Measurements from ENCODE around the gene NACA2.

NACA2 gene

GRCh38 chr17:61579961-61580360 is 11.1 kb downstream of the NACA2 start:
- H3K4me3 ChIP-seq (ENCODE audit: low read length) = no peak overlapping the region
- H3K36me3 ChIP-seq (ENCODE audit: control insufficient read depth, low read length) = no peaks in the 10 kb centered on the region
- H3K9me3 ChIP-seq (ENCODE audit: control insufficient read depth, insufficient read depth, low read length) = no peaks in the 10 kb centered on the region
- no peak overlapping the region for H3K27ac ChIP-seq (ENCODE audit: low read depth, low read length)
- H3K4me1 ChIP-seq (ENCODE audit: control insufficient read depth, low read length) = no peaks in the 10 kb centered on the region
- TF ChIP-seq CTCF (IDR thresholded peaks at IDR 0.05; ENCODE audit: low read depth, low read length, poor library complexity, severe bottlenecking) (no peak), EZH2phosphoT487 (IDR thresholded peaks at IDR 0.05; ENCODE audit: borderline replicate concordance, low read length) (no peak)
- H3F3A ChIP-seq (ENCODE audit: control insufficient read depth, insufficient read depth) = no peaks in the 10 kb centered on the region
- H3K79me2 ChIP-seq (ENCODE audit: control insufficient read depth, low read length) = no peaks in the 10 kb centered on the region
- no peaks in the 10 kb centered on the region for H4K20me1 ChIP-seq (ENCODE audit: control insufficient read depth, insufficient read depth, low read depth, low read length)
- peaks cover 17% of the 10 kb centered on the region for H3K27me3 ChIP-seq (ENCODE audit: control insufficient read depth, low read length)
- H3K9me2 ChIP-seq (replicated peaks; ENCODE audit: control insufficient read depth, low read length) = no peaks in the 10 kb centered on the region
- no peak overlapping the region for H3K4me2 ChIP-seq (ENCODE audit: low read length)

DNA sequence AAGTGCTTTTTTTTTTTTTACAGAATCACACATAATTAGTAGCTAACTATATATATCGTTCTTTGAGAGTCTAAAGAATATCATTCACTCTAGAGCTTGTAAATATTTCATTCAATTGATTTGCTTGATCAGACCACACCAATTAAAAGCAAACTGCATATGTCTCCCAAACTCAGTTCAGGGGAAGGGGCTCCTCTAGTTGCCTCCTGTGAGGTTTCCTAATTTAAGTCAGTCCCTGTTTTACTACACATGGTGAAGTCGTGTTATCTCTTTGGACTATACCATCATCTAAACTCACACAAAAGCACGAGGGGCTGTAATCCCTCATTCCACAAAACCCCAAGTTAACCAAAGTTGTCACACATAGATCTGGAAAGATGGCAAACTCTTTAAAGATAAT is 11.7 kb downstream of the NACA2 start:
- no peak overlapping the region for H3K4me2 ChIP-seq (ENCODE audit: low read length)
- TF ChIP-seq EZH2phosphoT487 (IDR thresholded peaks at IDR 0.05; ENCODE audit: borderline replicate concordance, low read length) = no peak
- no peak for TF ChIP-seq CTCF (IDR thresholded peaks at IDR 0.05; ENCODE audit: low read depth, low read length, poor library complexity, severe bottlenecking)
- H3K27me3 ChIP-seq (ENCODE audit: control insufficient read depth, low read length) = peaks cover 17% of the 10 kb centered on the region
- H3K9me3 ChIP-seq (ENCODE audit: control insufficient read depth, insufficient read depth, low read length) = no peaks in the 10 kb centered on the region
- no peak overlapping the region for H3K27ac ChIP-seq (ENCODE audit: low read depth, low read length)
- H3F3A ChIP-seq (ENCODE audit: control insufficient read depth, insufficient read depth) = no peaks in the 10 kb centered on the region
- H3K36me3 ChIP-seq (ENCODE audit: control insufficient read depth, low read length) = no peaks in the 10 kb centered on the region
- H3K4me1 ChIP-seq (ENCODE audit: control insufficient read depth, low read length) = no peaks in the 10 kb centered on the region
- H3K9me2 ChIP-seq (replicated peaks; ENCODE audit: control insufficient read depth, low read length) = no peaks in the 10 kb centered on the region
- no peaks in the 10 kb centered on the region for H4K20me1 ChIP-seq (ENCODE audit: control insufficient read depth, insufficient read depth, low read depth, low read length)
- H3K79me2 ChIP-seq (ENCODE audit: control insufficient read depth, low read length) = no peaks in the 10 kb centered on the region
- H3K4me3 ChIP-seq (ENCODE audit: low read length) = no peak overlapping the region

- Histone ChIP-seq H3F3A (ENCODE audit: control insufficient read depth, insufficient read depth) (no peaks in the 10 kb centered on the region), H3K4me3 (ENCODE audit: low read length) (no peak overlapping the region), H3K27ac (ENCODE audit: low read depth, low read length) (no peak overlapping the region), H3K9me2 (replicated peaks; ENCODE audit: control insufficient read depth, low read length) (no peaks in the 10 kb centered on the region), H3K4me2 (ENCODE audit: low read length) (no peak overlapping the region), H3K9me3 (ENCODE audit: control insufficient read depth, insufficient read depth, low read length) (no peaks in the 10 kb centered on the region), H3K27me3 (ENCODE audit: control insufficient read depth, low read length) (peaks cover 19% of the 10 kb centered on the region), H3K36me3 (ENCODE audit: control insufficient read depth, low read length) (no peaks in the 10 kb centered on the region), H3K4me1 (ENCODE audit: control insufficient read depth, low read length) (no peaks in the 10 kb centered on the region), H4K20me1 (ENCODE audit: control insufficient read depth, insufficient read depth, low read depth, low read length) (no peaks in the 10 kb centered on the region), H3K79me2 (ENCODE audit: control insufficient read depth, low read length) (no peaks in the 10 kb centered on the region)
- TF ChIP-seq EZH2phosphoT487 (IDR thresholded peaks at IDR 0.05; ENCODE audit: borderline replicate concordance, low read length) = no peak
- TF ChIP-seq CTCF (IDR thresholded peaks at IDR 0.05; ENCODE audit: low read depth, low read length, poor library complexity, severe bottlenecking) = no peak
Observed at GRCh38 chr17:61578645-61579044, 12.4 kb downstream of the NACA2 start.

DNA sequence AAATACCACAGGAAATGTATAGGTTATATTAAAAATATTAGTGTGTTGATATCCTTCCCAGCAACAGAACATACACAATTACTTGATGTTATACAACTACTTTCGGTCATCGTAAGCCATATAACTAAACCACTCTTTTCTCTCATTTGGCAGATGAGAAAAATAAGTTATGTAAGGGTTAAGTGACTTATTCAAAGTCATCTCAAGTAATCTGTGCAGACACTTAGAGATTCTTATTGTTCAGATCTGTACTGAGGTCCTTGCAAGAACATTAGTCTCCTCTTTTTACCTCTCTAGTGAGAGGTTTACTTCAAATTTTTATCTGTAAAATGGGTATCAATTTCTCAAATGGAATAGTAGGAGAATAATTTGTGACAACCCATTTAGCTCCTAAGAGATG is 15.0 kb downstream of the NACA2 start:
- Histone ChIP-seq H3F3A (ENCODE audit: control insufficient read depth, insufficient read depth) (no peaks in the 10 kb centered on the region), H3K4me3 (ENCODE audit: low read length) (no peak overlapping the region), H3K9me2 (replicated peaks; ENCODE audit: control insufficient read depth, low read length) (no peaks in the 10 kb centered on the region), H3K9me3 (ENCODE audit: control insufficient read depth, insufficient read depth, low read length) (no peaks in the 10 kb centered on the region), H3K4me1 (ENCODE audit: control insufficient read depth, low read length) (no peaks in the 10 kb centered on the region), H3K27me3 (ENCODE audit: control insufficient read depth, low read length) (peaks cover 15% of the 10 kb centered on the region), H3K79me2 (ENCODE audit: control insufficient read depth, low read length) (no peaks in the 10 kb centered on the region), H3K27ac (ENCODE audit: low read depth, low read length) (no peak overlapping the region), H3K36me3 (ENCODE audit: control insufficient read depth, low read length) (no peaks in the 10 kb centered on the region), H3K4me2 (ENCODE audit: low read length) (no peak overlapping the region), H4K20me1 (ENCODE audit: control insufficient read depth, insufficient read depth, low read depth, low read length) (no peaks in the 10 kb centered on the region)
- TF ChIP-seq CTCF (IDR thresholded peaks at IDR 0.05; ENCODE audit: low read depth, low read length, poor library complexity, severe bottlenecking) (no peak), EZH2phosphoT487 (IDR thresholded peaks at IDR 0.05; ENCODE audit: borderline replicate concordance, low read length) (no peak)
